Inferior parietal cortex (tissue), 1 donor: ENCODE measurements around the gene COX17.

Source experiments
- DNase-seq: peaks from one replicate; pipeline ENCODE4 v3.0.0-alpha.2; 2016; ENCODE audit errors: extremely low spot score

The COX17 gene

DNA sequence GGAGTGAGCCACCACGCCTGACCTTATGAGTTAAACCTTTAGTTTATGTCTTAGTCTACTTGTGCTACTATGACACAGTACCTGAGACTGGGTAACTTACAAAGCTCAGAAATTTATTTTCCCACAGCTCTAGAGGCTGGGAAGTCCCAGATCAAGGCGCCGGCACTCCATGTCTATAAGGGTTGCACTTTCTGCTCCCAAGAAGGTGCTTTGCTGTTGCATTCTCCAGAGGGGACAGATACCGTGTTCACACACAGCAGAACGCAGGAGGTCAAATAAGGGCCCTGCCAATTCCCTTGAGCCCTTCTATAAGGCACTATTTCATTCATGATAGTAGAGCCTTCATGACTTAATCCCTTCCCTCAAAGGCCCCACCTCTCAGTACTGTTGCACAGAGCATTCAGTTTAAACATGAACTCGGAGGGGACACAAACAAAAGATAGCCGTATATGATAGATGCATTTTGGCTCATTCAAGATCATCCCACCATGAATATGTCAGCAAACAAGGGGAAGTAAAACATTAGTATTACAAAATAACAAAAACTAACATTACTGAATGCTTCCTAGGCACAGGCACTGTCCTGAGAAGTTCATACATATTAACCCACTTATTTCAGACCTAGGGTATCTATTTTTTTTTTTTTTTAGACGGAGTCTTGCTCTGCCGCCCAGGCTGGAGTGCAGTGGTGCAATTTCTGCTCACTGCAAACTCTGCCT, 53.0 kb downstream of the COX17 start:
- DNase-seq: no peak

- no peak for DNase-seq
Observed at GRCh38 chr3:119620899-119621298, 56.3 kb downstream of the COX17 start.
